K562 (cell line): ENCODE measurements around the gene AQP9. TPM values are rescaled to one million over a fixed set of nuclear protein-coding genes. Genes with fewer than 3 reads are reported as not detected.
A peak's percentile ranks its signal among the peaks of the same experiment; 100 is the strongest.

Source experiments
- ATAC-seq: fragments of 200-7000 bp; cut with Tn5 transposase; 3 replicates; pipeline ENCODE4 v1.9.1; 2020; ENCODE audit warnings: moderate library complexity
- BruUV-seq: library from RNA; stranded (reverse); fragments of 400-500 nt; replicated peaks from 2 replicates; lab custom pipeline; 2021; lab: Mats Ljungman, UMichigan
- CTCF ChIA-PET: fragments of 300-600 bp; formaldehyde crosslinking; extraction: SDS; loops from one replicate; lab custom pipeline; 2021; ENCODE audit warnings: low intra/inter-chr PET ratio; lab: Yijun Ruan, JAX
- POLR2A ChIA-PET: fragments of 300-600, 350-650 bp; sonication (Branson Sonifier 250); formaldehyde crosslinking; extraction: SDS; loops from one replicate; lab custom pipeline; 2021; ENCODE audit warnings: antibody characterized with exemption, inconsistent platforms; lab: Yijun Ruan, JAX
- DNase-seq, 4 experiments: peaks; one replicate each; pipeline versions ENCODE4 v3.0.0 to v3.0.0-alpha.2; 2011 to 2018; ENCODE audit warnings: low spot score in 3 of 4, mixed read lengths in 3 of 4; ENCODE audit errors: extremely low read depth in 1 of 4
- FAIRE-seq: peaks from 2 replicates; lab custom pipeline; 2011; peaks lifted over from hg19 to GRCh38; lab: Jason Lieb, UNC
- H2AFZ ChIP-seq: 2 replicates; pipeline ENCODE4 v1.6.0; 2011; ENCODE audit warnings: low read depth, low read length, control low read depth, inconsistent platforms
- H3K27ac ChIP-seq: fragments of 200-600 bp; 3 replicates; pipeline ENCODE4 v1.8.0; 2011; ENCODE audit warnings: low read depth, mild to moderate bottlenecking, control low read depth, inconsistent platforms, low read length, moderate library complexity, mixed read lengths; ENCODE audit errors: extremely low read depth
- H3K27me3 ChIP-seq, 2 experiments: fragments of 300-600 bp in 1 of 2; 2 replicates in 1 of 2; 3 replicates in 1 of 2; pipeline versions ENCODE4 v1.6.0 to v1.8.0; 2011; ENCODE audit warnings: inconsistent platforms in 2 of 2, low read length in 2 of 2, mild to moderate bottlenecking in 1 of 2, mixed read lengths in 1 of 2, moderate library complexity in 1 of 2; ENCODE audit not compliant: control insufficient read depth in 2 of 2, insufficient read depth in 2 of 2
- H3K36me3 ChIP-seq: fragments of 300-600 bp; 3 replicates; pipeline ENCODE4 v1.8.0; 2011; ENCODE audit warnings: mild to moderate bottlenecking, low read length, inconsistent platforms; ENCODE audit not compliant: control insufficient read depth, insufficient read depth
- H3K4me1 ChIP-seq, 2 experiments: fragments of 200-600 bp in 1 of 2; replicated peaks in 1 of 2; 2 replicates in 1 of 2; 3 replicates in 1 of 2; pipeline versions ENCODE4 v1.5.1 to v1.8.0; 2011; ENCODE audit warnings: inconsistent platforms in 2 of 2, low read length in 2 of 2, mild to moderate bottlenecking in 1 of 2, mixed read lengths in 1 of 2, moderate library complexity in 1 of 2; ENCODE audit not compliant: control insufficient read depth in 2 of 2, insufficient read depth in 2 of 2
- H3K4me2 ChIP-seq: 2 replicates; pipeline ENCODE4 v1.6.1; 2011; ENCODE audit warnings: low read length, control low read depth, inconsistent platforms, mixed read lengths; ENCODE audit not compliant: insufficient read depth
- H3K4me3 ChIP-seq: fragments of 200-600 bp; sonication (generic), shearing (Covaris generic); 2 replicates; pipeline ENCODE4 v1.5.1; 2016; ENCODE audit warnings: control low read depth, inconsistent platforms
- H3K79me2 ChIP-seq: fragments of 200-600 bp; 3 replicates; pipeline ENCODE4 v1.8.0; 2011; ENCODE audit warnings: low read length, inconsistent platforms; ENCODE audit not compliant: control insufficient read depth, insufficient read depth
- H3K9ac ChIP-seq, 2 experiments: 2 replicates each; pipeline versions ENCODE4 v1.6.0 to v1.6.1; 2011; ENCODE audit warnings: low read depth in 2 of 2, low read length in 2 of 2, control low read depth in 1 of 2, inconsistent platforms in 1 of 2, mild to moderate bottlenecking in 1 of 2, mixed read lengths in 1 of 2; ENCODE audit not compliant: insufficient read depth in 1 of 2
- H3K9me1 ChIP-seq: one replicate; pipeline ENCODE4 v1.6.0; 2011; ENCODE audit warnings: inconsistent platforms, mild to moderate bottlenecking, low read length, moderate library complexity; ENCODE audit not compliant: control insufficient read depth, insufficient read depth
- H3K9me3 ChIP-seq: replicated peaks from 2 replicates; pipeline ENCODE4 v1.5.1; 2011; ENCODE audit warnings: low read depth, low read length, inconsistent platforms; ENCODE audit not compliant: control insufficient read depth, insufficient read depth
- H4K20me1 ChIP-seq: replicated peaks from 2 replicates; pipeline ENCODE4 v1.6.1; 2011; ENCODE audit warnings: low read length, inconsistent platforms, mixed read lengths; ENCODE audit not compliant: control insufficient read depth, insufficient read depth
- CEBPB ChIP-seq: fragments of 450-650 bp; IDR thresholded peaks from 2 replicates; pipeline ENCODE4 v1.6.1; 2016; ENCODE audit warnings: missing genetic modification characterization, missing compliant biosample characterization
- EZH2 ChIP-seq: IDR thresholded peaks from 2 replicates; pipeline ENCODE4 v1.6.1; 2012; ENCODE audit warnings: low read depth, mild to moderate bottlenecking, inconsistent platforms, low read length, borderline replicate concordance
- TEAD1 ChIP-seq, 2 experiments: fragments of 450-650 bp in 1 of 2; sonication (generic) in 1 of 2; formaldehyde crosslinking; IDR thresholded peaks; 2 replicates each; pipeline versions ENCODE4 v1.4.0 to v1.8.0; 2020 to 2022; ENCODE audit warnings: mild to moderate bottlenecking in 2 of 2, missing genetic modification reagents in 1 of 2
- WGBS: fragments of 100-300 bp; shearing (Covaris generic); methylation state at CpG from one replicate; pipeline ENCODE4 v1.1.6; 2016; ENCODE audit warnings: low coverage, mixed read lengths; ENCODE audit not compliant: insufficient coverage; ENCODE audit errors: missing lambda C conversion rate; 5-methylcytosine and 5-hydroxymethylcytosine counted together
- in situ Hi-C: fragments of 300-500 bp; cut with MboI; formaldehyde crosslinking; loops from 4 replicates; pipeline ENCODE4 v1.15.0; 2018; ENCODE audit warnings: inconsistent platforms, mixed read lengths
- intact Hi-C: fragments of 100-400 bp; cut with micrococcal nuclease; formaldehyde crosslinking; loops from 2 replicates; pipeline ENCODE4 v1.14.2; 2022
- polyA plus RNA-seq, 8 experiments: library from polyadenylated mRNA; depleted of rRNA in 4 of 8; stranded (reverse) in 5 of 8; unstranded in 3 of 8; fragments of >200 nt; fragmentation: Nextera tagmentation in 2 of 8; fragmentation: Illumina TruSeq in 1 of 8; extraction: Ambion mirVana in 2 of 8; extraction: Trizol in 1 of 8; gene quantifications; 2 replicates each; pipeline versions ENCODE4 v1.2.1 to v1.2.3, GENCODE V29; 2011 to 2014; ENCODE audit warnings: inconsistent platforms in 1 of 8, missing spikeins in 1 of 8
- total RNA-seq, 7 experiments: library from RNA; depleted of rRNA in 6 of 7; stranded (reverse); fragments of >200 nt in 6 of 7; fragmentation: Illumina TruSeq in 2 of 7; extraction: Trizol in 2 of 7; gene quantifications; 2 replicates each; pipeline versions ENCODE4 v1.2.1 to v1.2.3, GENCODE V29; 2011 to 2021; ENCODE audit warnings: low replicate concordance in 1 of 7

The AQP9 gene
- total and polyA plus RNA-seq, 9 of the 15 experiments (the other 6 are each of a cell fraction or from before 2014, with no cell fraction given), result 0.04 to 0.33 (median 0.07) TPM; not detected in 4

- intact Hi-C loops (no loop called here), in situ Hi-C loops (no loop called here)
- no peak for ATAC-seq
- no peak overlapping the region for H2AFZ ChIP-seq
- H3K27ac ChIP-seq, result no peak overlapping the region
- no peak for FAIRE-seq
- H3K9me3 ChIP-seq, result no peaks in the 10 kb centered on the region
- no peaks in the 10 kb centered on the region for H3K36me3 ChIP-seq
- no peaks in the 10 kb centered on the region for H3K27me3 ChIP-seq
- no peak overlapping the region for H3K4me3 ChIP-seq
- no TSS peak for BruUV-seq
- no peaks in the 10 kb centered on the region for H3K9me1 ChIP-seq
- ChIA-PET CTCF (no interaction called here), POLR2A (interaction anchor here (0.8 kb wide), 1 partner anchor 21 kb away, joined by 3 read pairs; no protein-coding TSS in a partner anchor)
- WGBS, result 45% methylated on average over 4 of the region's 4 CpGs
- H3K9ac ChIP-seq, result no peak overlapping the region
- peaks cover 4 to 23% of the 10 kb centered on the region in 2 experiments; a peak in 4 of 5 replicates for H3K4me1 ChIP-seq
- no peak overlapping the region for H3K4me2 ChIP-seq
- no peak for TF ChIP-seq EZH2
- DNase-seq, result no peak
- no peaks in the 10 kb centered on the region for H3K79me2 ChIP-seq
- no peaks in the 10 kb centered on the region for H4K20me1 ChIP-seq
Observed at GRCh38 chr15:58163985-58164384, 25.8 kb downstream of the AQP9 start.

- in situ Hi-C loops (no loop called here), intact Hi-C loops (no loop called here)
- Histone ChIP-seq H3K9me1 (no peaks in the 10 kb centered on the region), H3K9me3 (no peaks in the 10 kb centered on the region), H4K20me1 (no peaks in the 10 kb centered on the region), H3K36me3 (no peaks in the 10 kb centered on the region), H3K9ac (no peak overlapping the region), H3K4me1 (peaks cover 4 to 27% of the 10 kb centered on the region in 2 experiments; a peak in 4 of 5 replicates), H2AFZ (no peak overlapping the region; the same call in 1 of the 2 replicates), H3K4me3 (no peak overlapping the region), H3K4me2 (no peak overlapping the region), H3K27me3 (no peaks in the 10 kb centered on the region), H3K79me2 (no peaks in the 10 kb centered on the region), H3K27ac (no peak overlapping the region)
- no peak for ATAC-seq
- DNase-seq, result no peak
- FAIRE-seq, result no peak
- ChIA-PET POLR2A (no interaction called here), CTCF (no interaction called here)
- no TSS peak for BruUV-seq
- 84% methylated on average over 1 of the region's 1 CpG for WGBS
- TF ChIP-seq TEAD1 (CRISPR knock-in tag; IDR thresholded peaks at IDR 0.05) (no peak), CEBPB (tag) (peak; percentile 34; the same call in 1 of the 2 replicates)
Observed at GRCh38 chr15:58164926-58165325, 26.7 kb downstream of the AQP9 start.
